HG03558 (cell line): ENCODE data around the gene TYMS.

Source experiments
- ATAC-seq: cut with Tn5 transposase; IDR thresholded peaks from one replicate; pipeline ENCODE4 v1.9.1; 2021; ENCODE audit warnings: moderate number of reproducible peaks; ENCODE audit not compliant: unreplicated experiment; ENCODE audit errors: extremely low read depth

TYMS gene

DNA sequence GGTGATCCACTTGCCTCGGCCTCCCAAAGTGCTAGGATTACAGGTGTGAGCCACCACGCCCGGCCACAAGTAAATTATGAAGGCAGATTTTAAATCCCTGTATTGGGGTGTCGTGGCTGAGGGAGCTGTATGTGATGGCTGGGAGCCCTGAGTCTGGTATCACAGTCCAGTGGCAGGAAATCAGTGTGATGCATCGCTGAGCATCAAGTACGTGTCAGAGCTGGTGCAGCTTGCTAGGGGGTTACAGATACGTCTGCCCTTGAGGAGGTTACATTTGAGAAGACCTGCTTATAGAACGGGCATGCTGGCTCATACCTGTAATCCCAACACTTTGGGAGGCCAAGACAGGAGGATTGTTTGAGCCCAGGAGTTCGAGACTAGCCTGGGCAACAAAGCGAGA lies 50.6 kb downstream of the TYMS start:
- no peak for ATAC-seq

DNA sequence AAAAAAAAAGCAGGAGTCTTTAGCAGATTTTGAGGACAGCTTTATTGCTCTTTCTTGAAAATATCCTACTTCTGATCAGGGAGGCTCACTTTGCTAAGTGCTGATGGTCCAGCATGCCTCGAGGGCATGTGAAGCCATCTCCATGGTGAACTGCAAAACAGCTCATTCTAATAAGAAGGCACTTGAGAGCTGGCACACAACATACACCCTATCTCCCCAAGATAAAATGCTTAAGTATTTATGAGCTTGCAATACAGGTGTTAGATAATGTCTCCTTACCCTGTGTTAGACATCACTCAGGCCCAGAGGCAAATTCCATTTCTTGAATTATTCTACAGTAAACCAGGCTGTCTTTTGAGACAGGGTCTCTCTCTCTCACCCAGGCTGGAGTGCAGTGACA lies 52.3 kb downstream of the TYMS start:
- no peak for ATAC-seq

DNA sequence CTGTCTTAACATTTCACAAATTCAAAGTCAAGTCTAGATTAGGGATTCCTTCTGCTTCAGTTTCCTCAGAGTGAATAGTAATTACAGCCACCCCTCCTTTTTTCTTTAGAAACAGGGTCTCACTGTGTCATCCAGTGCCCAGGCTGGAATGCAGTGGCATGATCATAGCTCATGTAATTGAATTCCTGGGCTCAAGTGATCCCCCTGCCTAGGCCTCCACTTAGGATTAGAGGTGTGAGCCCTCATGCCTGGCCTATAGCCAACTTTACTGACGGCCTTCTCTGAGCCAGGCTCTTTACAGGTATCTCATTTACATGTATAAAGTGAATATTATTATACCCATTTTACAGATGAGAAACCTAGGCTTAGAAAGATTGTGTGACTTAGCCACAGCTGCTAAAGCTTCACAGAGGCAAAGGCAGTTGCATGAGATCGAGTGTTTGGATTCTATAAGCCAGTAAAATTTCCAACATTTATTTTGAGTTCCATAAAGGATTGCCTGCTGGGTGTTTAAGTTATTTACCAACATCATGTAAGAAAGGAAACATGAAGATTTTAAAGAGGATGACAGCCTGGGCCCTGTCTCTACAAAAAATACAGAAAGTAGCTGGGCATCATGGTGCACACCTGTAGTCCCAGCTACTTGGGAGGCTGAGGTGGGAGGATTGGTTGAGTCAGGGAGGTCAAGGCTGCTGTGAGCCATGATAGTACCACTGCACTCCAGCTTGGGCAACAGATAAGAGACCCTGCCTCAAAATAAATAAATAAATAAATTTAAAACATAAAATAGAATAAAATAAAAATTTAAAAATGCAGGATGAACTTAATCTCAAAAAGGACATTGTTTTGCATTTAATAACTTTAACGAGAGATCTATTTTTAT lies 53.2 kb downstream of the TYMS start:
- no peak for ATAC-seq

DNA sequence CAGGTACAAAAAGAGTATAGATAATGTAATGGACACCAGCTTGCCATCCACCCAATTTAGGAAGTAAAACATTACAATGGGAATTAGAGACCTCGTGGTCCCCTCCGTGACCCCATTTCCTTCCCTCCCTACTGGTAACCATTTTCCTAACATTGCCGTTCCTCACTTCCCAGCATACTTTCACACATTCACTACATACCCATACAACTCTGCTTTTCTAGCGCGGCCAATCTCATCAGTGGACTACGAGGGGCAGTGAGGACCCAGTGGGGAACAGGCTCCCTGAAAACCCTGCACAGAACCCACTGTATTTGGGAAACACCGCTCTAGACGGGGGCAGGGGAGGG lies 53.8 kb downstream of the TYMS start:
- ATAC-seq = no peak

DNA sequence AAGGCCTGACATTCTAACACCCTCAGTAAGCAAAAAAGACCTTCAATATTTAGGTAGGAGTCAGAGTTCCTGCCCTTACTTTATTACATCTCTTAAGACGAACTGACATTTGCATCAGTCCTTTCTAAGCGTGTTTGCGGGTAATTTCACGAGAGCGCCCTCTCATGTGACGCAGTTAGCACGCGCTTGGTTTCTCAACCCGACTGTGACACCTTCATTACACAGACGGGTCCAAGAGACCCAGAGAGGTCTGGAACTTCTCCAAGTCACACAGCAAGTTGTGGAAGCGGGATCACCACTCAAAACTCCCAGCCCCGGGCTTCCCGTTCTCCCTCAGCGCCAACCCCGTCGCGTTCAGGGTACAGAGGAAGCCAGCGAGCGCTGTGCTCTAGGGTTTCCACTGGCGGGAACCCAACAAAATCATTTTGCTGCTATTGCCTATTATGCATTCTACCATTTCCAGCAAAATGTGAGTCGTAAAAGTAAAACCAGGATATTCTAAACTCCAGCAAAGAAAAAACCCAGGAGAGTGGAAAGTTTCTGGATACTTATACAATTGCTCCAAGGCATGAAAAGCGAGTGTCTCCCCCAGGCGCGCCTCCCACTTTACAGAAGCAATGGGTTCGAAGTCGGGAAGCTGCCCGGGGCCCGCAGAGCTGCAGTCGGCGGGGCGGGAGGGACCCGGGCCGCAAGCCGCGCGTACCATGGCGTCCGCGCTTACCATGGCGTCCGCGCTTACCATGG lies 54.4 kb downstream of the TYMS start:
- ATAC-seq = peak; percentile 45

DNA sequence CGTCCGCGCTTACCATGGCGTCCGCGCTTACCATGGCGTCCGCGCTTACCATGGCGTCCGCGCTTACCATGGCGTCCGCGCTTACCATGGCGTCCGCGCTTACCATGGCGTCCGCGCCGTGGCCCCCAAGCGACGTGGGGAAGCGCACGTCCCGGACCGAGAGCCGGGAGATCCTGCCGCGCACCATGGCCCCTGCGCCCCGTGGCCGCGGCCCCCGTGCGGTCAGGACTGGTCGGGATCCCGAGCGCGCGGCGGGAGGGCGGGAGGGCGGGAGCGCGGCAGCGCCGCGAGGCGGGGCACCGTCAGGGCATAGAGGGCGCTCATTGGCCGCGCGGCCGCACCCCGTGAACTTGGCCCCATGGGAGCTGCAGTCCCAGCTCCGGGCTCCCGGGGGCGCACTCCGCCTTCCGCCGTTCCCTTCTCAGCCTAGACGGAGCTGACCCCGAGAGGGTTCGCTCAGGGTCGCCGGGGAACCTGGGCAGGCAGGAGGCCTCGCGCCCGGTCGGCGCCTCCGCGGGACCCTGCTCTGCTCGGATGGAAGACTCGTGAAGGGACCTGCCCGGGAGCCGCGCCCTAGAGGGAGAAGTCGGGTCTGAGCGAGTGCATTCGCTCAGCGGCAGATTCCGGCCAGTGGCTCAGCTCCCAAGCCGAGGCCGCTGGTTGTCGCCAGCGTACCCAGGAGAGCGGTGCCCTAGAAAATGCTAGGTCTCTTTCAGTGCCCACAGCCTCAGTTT lies 55.1 kb downstream of the TYMS start, which contains the start of gene ENOSF1:
ENOSF1 (minus strand) TSS at position 230 of the 734 bp plus-strand sequence; CDS start at position 187, 43 bp downstream.
- ATAC-seq = peak; percentile 66

DNA sequence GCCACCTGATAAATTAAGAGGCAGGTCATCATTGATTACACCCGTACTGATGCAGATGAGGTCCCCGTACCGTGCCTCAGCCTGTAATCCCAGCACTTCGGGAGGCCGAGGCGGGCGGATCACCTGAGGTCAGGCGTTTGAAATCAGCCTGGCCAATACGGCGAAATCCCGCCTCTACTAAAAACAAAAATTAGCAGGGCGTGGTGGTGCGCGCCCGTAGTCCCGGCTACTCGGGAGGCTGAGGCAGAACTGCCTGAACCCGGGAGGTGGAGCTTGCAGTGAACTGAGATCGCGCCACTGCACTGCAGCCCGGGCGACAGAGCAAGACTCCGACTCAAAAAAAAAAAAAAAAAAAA lies 55.7 kb downstream of the TYMS start:
- no peak for ATAC-seq

DNA sequence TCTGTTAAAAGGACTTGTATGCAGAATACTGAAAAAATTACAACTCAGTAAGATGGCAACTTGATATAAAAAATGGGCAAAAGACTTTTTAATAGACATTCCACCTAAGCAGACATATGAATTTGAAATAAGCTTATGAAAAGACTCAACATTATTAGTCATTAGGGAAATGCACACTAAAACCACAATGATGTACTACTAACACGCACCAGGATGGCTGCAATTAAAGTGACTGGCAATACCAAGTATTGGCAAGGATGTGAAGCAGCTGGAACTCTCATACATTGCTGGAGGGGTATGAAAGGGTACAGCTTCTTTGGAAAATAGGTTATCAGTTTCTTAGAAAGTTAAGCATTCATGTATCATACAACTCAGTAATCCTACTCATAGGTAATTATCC lies 58.2 kb downstream of the TYMS start:
- ATAC-seq = no peak

DNA sequence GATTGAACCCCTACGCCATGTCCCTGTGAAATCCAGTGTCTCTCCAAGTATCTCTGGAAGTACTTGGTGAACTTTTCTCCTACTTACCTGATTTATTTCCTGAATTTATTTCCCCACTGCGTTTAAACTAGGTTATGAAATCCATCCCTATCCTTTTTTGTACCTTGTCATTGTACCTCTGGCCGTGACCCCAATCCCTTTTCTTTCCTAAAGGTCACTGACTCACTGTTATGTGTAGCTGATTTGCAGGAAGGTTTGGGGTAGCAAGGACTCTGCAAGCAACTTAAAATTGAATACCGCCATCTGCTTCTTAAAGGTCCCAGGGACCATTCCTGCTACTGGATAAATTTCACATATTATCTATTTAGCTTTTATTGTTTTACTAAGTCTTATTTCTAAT lies 59.5 kb downstream of the TYMS start:
- ATAC-seq = no peak
